Keratinocyte (primary cell): ENCODE results near the gene TRIM14.

Source experiments
- CTCF ChIP-seq, 3 experiments: IDR thresholded peaks in 1 of 3; conservative IDR thresholded peaks in 1 of 3; optimal IDR thresholded peaks in 1 of 3; 2 replicates in 2 of 3; 3 replicates in 1 of 3; pipeline versions ENCODE3 to v1.5.1; 2011; ENCODE audit warnings: low read length in 3 of 3, mild to moderate bottlenecking in 3 of 3, moderate library complexity in 2 of 3, control low read depth in 1 of 3, inconsistent platforms in 1 of 3; ENCODE audit not compliant: insufficient read depth in 2 of 3; ENCODE audit errors: extremely low read depth in 1 of 3
- EZH2 ChIP-seq: IDR thresholded peaks from one replicate; pipeline ENCODE4 v1.6.1; 2012; ENCODE audit warnings: inconsistent platforms, mild to moderate bottlenecking, low read length, moderate library complexity

DNA sequence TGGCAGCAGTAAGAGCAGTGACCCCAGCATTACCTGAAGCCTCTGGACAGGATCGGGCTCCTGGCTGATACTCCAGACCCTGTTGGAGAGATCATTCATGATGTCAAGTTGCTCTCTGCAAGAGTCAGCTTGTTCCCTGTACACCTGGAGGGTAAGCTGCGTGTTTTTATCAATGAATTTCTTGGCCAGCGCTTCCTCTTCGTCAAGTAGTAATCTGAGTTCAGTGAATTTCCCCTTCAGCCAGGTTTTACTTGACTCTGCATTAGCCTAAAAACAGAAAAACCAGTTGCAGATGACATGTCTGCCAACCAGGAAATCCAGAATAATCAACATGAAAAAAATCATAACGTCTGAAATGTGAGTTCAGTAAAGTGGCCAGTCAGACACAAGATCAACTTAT is 19.1 kb downstream of the TRIM14 start:
- no peak for TF ChIP-seq CTCF (optimal IDR thresholded peaks at IDR 0.05 in 1 of 3, IDR thresholded peaks at IDR 0.05 in 1 of 3, conservative IDR thresholded peaks at IDR 0.05 in 1 of 3; ENCODE audit: extremely low read depth in 1 of 3, insufficient read depth in 2 of 3, low read length in 3 of 3)
- TF ChIP-seq EZH2 = no peak
